Endothelial cell of umbilical vein (primary cell): ENCODE data around the gene SLC25A48. TPM values are rescaled to one million over a fixed set of nuclear protein-coding genes. Genes with fewer than 3 reads are reported as not detected.

Experiments used
- BruUV-seq: library from RNA; stranded (reverse); fragments of 400-500 nt; replicated peaks from 2 replicates; lab custom pipeline; 2021; lab: Mats Ljungman, UMichigan
- CTCF ChIA-PET: fragments of 300-600, 350-600 bp; sonication (Branson Sonifier 250); formaldehyde crosslinking; loops from one replicate; lab custom pipeline; 2021; ENCODE audit warnings: antibody characterized with exemption, inconsistent platforms; lab: Charles Lee
- POLR2A ChIA-PET: fragments of 300-600, 350-600 bp; sonication (Branson Sonifier 250); formaldehyde crosslinking; loops from one replicate; lab custom pipeline; 2021; ENCODE audit warnings: antibody characterized with exemption, inconsistent platforms; lab: Charles Lee
- DNase-seq: peaks from one replicate; pipeline ENCODE4 v3.0.0-alpha.2; 2011; ENCODE audit warnings: low read depth, low spot score
- FAIRE-seq: peaks from 2 replicates; lab custom pipeline; 2011; peaks lifted over from hg19 to GRCh38; lab: Jason Lieb, UNC
- H2AFZ ChIP-seq: 2 replicates; pipeline ENCODE4 v1.6.0; 2012; ENCODE audit warnings: low read depth, low read length, control low read depth, inconsistent platforms
- H3K27ac ChIP-seq: 2 replicates; pipeline ENCODE4 v1.5.1; 2011; ENCODE audit warnings: low read depth, mild to moderate bottlenecking, control low read depth, low read length, moderate library complexity; ENCODE audit not compliant: insufficient read depth
- H3K27me3 ChIP-seq, 2 experiments: 2 replicates each; pipeline versions ENCODE4 v1.6.0 to v1.6.1; 2011; ENCODE audit warnings: low read length in 2 of 2, mixed read lengths in 1 of 2; ENCODE audit not compliant: control insufficient read depth in 2 of 2, insufficient read depth in 2 of 2
- H3K36me3 ChIP-seq, 2 experiments: 2 replicates in 1 of 2; 3 replicates in 1 of 2; pipeline ENCODE4 v1.5.1; 2011; ENCODE audit warnings: low read length in 2 of 2, mild to moderate bottlenecking in 1 of 2, moderate library complexity in 1 of 2; ENCODE audit not compliant: control insufficient read depth in 2 of 2, insufficient read depth in 2 of 2; ENCODE audit errors: extremely low read depth in 1 of 2
- H3K4me1 ChIP-seq: 3 replicates; pipeline ENCODE4 v1.5.1; 2011; ENCODE audit warnings: mild to moderate bottlenecking, low read length; ENCODE audit not compliant: control insufficient read depth, insufficient read depth; ENCODE audit errors: extremely low read depth
- H3K4me2 ChIP-seq: 2 replicates; pipeline ENCODE4 v1.6.1; 2011; ENCODE audit warnings: low read length, control low read depth, mixed read lengths; ENCODE audit not compliant: insufficient read depth
- H3K4me3 ChIP-seq, 3 experiments: fragments of 200-600 bp in 1 of 3; sonication (generic), shearing (Covaris generic) in 1 of 3; replicated peaks in 1 of 3; 2 replicates each; pipeline ENCODE4 v1.5.1; 2011 to 2016; ENCODE audit warnings: control low read depth in 3 of 3, low read length in 3 of 3, mild to moderate bottlenecking in 2 of 3, inconsistent platforms in 1 of 3, low read depth in 1 of 3, moderate library complexity in 1 of 3; ENCODE audit not compliant: insufficient read depth in 1 of 3
- H3K79me2 ChIP-seq: 2 replicates; pipeline ENCODE4 v1.6.0; 2012; ENCODE audit warnings: low read length, inconsistent platforms; ENCODE audit not compliant: control insufficient read depth, insufficient read depth
- H3K9ac ChIP-seq: replicated peaks from 2 replicates; pipeline ENCODE3; 2011; ENCODE audit warnings: low read length, control low read depth; ENCODE audit not compliant: insufficient read depth; ENCODE audit errors: extremely low read depth
- H3K9me1 ChIP-seq: replicated peaks from 3 replicates; pipeline ENCODE4 v1.6.0; 2011; ENCODE audit warnings: mild to moderate bottlenecking, low read length; ENCODE audit not compliant: control insufficient read depth, insufficient read depth; ENCODE audit errors: extremely low read depth
- H3K9me3 ChIP-seq: replicated peaks from 2 replicates; pipeline ENCODE4 v1.5.1; 2012; ENCODE audit warnings: low read length, inconsistent platforms; ENCODE audit not compliant: control insufficient read depth, insufficient read depth
- H4K20me1 ChIP-seq: replicated peaks from 2 replicates; pipeline ENCODE3; 2011; ENCODE audit warnings: mild to moderate bottlenecking, low read length; ENCODE audit not compliant: control insufficient read depth, insufficient read depth; ENCODE audit errors: extremely low read depth
- CTCF ChIP-seq, 2 donors: IDR thresholded peaks; 1 replicate in 1 of 2; 2 replicates in 1 of 2; pipeline ENCODE4 v1.5.1; 2011; ENCODE audit warnings: low read length in 2 of 2, mild to moderate bottlenecking in 2 of 2, moderate library complexity in 2 of 2, control low read depth in 1 of 2, inconsistent platforms in 1 of 2, low read depth in 1 of 2; ENCODE audit not compliant: insufficient read depth in 1 of 2; ENCODE audit errors: extremely low read depth in 1 of 2
- EZH2 ChIP-seq: IDR thresholded peaks from 2 replicates; pipeline ENCODE4 v1.6.1; 2012; ENCODE audit warnings: borderline replicate concordance, low read depth, mild to moderate bottlenecking, moderate library complexity, low read length, inconsistent platforms; ENCODE audit not compliant: severe bottlenecking
- FOS ChIP-seq: IDR thresholded peaks from 2 replicates; pipeline ENCODE4 v1.6.1; 2011; ENCODE audit warnings: mild to moderate bottlenecking, low read length, moderate library complexity, borderline replicate concordance; ENCODE audit not compliant: insufficient read depth
- GATA2 ChIP-seq: IDR thresholded peaks from 2 replicates; pipeline ENCODE4 v1.7.0; 2011; ENCODE audit warnings: low read depth, mild to moderate bottlenecking, moderate library complexity, mixed read lengths, low read length; ENCODE audit not compliant: insufficient read length, insufficient read depth
- JUN ChIP-seq: IDR thresholded peaks from 2 replicates; pipeline ENCODE4 v1.6.1; 2011; ENCODE audit warnings: borderline replicate concordance, low read depth; ENCODE audit not compliant: insufficient read length, insufficient read depth
- MAX ChIP-seq: IDR thresholded peaks from 2 replicates; pipeline ENCODE4 v1.6.1; 2011; ENCODE audit not compliant: insufficient read depth, insufficient read length
- MYC ChIP-seq: IDR thresholded peaks from one replicate; pipeline ENCODE4 v1.6.1; 2011; ENCODE audit warnings: mild to moderate bottlenecking, low read depth, low read length
- POLR2A ChIP-seq: IDR thresholded peaks from 2 replicates; pipeline ENCODE4 v1.6.1; 2012; ENCODE audit warnings: low read depth, mild to moderate bottlenecking, control low read depth, low read length
- POLR2AphosphoS5 ChIP-seq: IDR thresholded peaks from 2 replicates; pipeline ENCODE4 v1.6.1; 2012; ENCODE audit warnings: low read depth, mild to moderate bottlenecking, control low read depth, low read length, moderate library complexity; ENCODE audit not compliant: insufficient read depth
- dilution Hi-C: fragments of 300-500 bp; cut with MboI; formaldehyde crosslinking; loops from one replicate; pipeline ENCODE4 v1.15.0; 2019; ENCODE audit warnings: low sequenced_read_pairs; ENCODE audit not compliant: extremely low pct_ligation_motif_present
- intact Hi-C: fragments of 100-400 bp; cut with micrococcal nuclease; formaldehyde crosslinking; loops from one replicate; pipeline ENCODE4 v1.10.0; 2022
- polyA plus RNA-seq, 4 experiments: library from polyadenylated mRNA; depleted of rRNA in 3 of 4; stranded (reverse) in 3 of 4; unstranded in 1 of 4; fragments of >200 nt; gene quantifications; 2 replicates each; pipeline versions ENCODE4 v1.2.1 to v1.2.3, GENCODE V29; 2011 to 2012; ENCODE audit warnings: missing spikeins in 1 of 4
- total RNA-seq: library from RNA; stranded (reverse); gene quantifications from 2 replicates; pipeline ENCODE4 v1.2.3, GENCODE V29; 2021

Gene SLC25A48
- total and polyA plus RNA-seq, 2 donors (not counting 3 experiments of a cell fraction or from before 2014, with no cell fraction given) = not detected

- TF ChIP-seq POLR2AphosphoS5 (no peak), FOS (no peak), MAX (no peak), CTCF (IDR thresholded peaks at IDR 0.05; ENCODE audit: extremely low read depth in 1 of 2, insufficient read depth in 1 of 2, low read depth in 1 of 2, low read length in 2 of 2) (no peak), EZH2 (no peak), JUN (no peak), POLR2A (no peak), GATA2 (no peak), MYC (no peak)
- Histone ChIP-seq H3K27me3 (peaks cover 2 to 6% of the 10 kb centered on the region in 2 experiments), H3K4me3 (no peak overlapping the region), H3K4me1 (no peaks in the 10 kb centered on the region), H3K79me2 (no peaks in the 10 kb centered on the region), H2AFZ (no peak overlapping the region), H3K36me3 (no peaks in the 10 kb centered on the region), H3K9ac (no peak overlapping the region), H3K4me2 (no peak overlapping the region), H4K20me1 (no peaks in the 10 kb centered on the region), H3K27ac (no peak overlapping the region), H3K9me3 (no peaks in the 10 kb centered on the region), H3K9me1 (no peaks in the 10 kb centered on the region)
- intact Hi-C loops = no loop called here
- DNase-seq (no peak), FAIRE-seq (no peak)
- no TSS peak for BruUV-seq
- ChIA-PET POLR2A (no interaction called here), CTCF (interaction anchor here (1.9 kb wide), 1 partner anchor 9 kb away, joined by 7 read pairs; no protein-coding TSS in a partner anchor)
- dilution Hi-C loops = no loop called here
These were observed 12.7 kb upstream of the SLC25A48 start for GRCh38 chr5:135821802-135822201.
